Left forelimb (tissue), 1 donor: ENCODE data around the gene CENPA.
"Not testable (repeated sequence)": the region's sequence is repeated elsewhere in the genome, so short reads cannot be mapped to it uniquely, and the experiment has no call there.

Experiments used
- DNase-seq: peaks from one replicate; pipeline ENCODE4 v3.0.0-alpha.2; 2018; ENCODE audit warnings: low spot score

Gene CENPA

GRCh38 chr2:26792720-26793119 is 6.9 kb downstream of the CENPA start:
- DNase-seq = no peak

GRCh38 chr2:26793518-26793917 is 7.7 kb downstream of the CENPA start:
- DNase-seq = no peak

GRCh38 chr2:26795135-26795534 is 9.3 kb downstream of the CENPA start:
- DNase-seq = not testable (repeated sequence)

GRCh38 chr2:26801328-26801727 is 15.5 kb downstream of the CENPA start:
- no peak for DNase-seq

GRCh38 chr2:26801796-26802195 is 15.9 kb downstream of the CENPA start:
- no peak for DNase-seq

- DNase-seq = no peak
Observed at GRCh38 chr2:26805241-26805676, 19.4 kb downstream of the CENPA start.

GRCh38 chr2:26807788-26808460 is 22.1 kb downstream of the CENPA start:
- DNase-seq = no peak

GRCh38 chr2:26809211-26809610 is 23.4 kb downstream of the CENPA start:
- DNase-seq = no peak

GRCh38 chr2:26809876-26810577 is 24.2 kb downstream of the CENPA start:
- DNase-seq = no peak

- no peak for DNase-seq
Observed at GRCh38 chr2:26811261-26811660, 25.4 kb downstream of the CENPA start.

- no peak for DNase-seq
Observed at GRCh38 chr2:26811791-26812694, 26.2 kb downstream of the CENPA start.

GRCh38 chr2:26812731-26813130 is 26.9 kb downstream of the CENPA start:
- no peak for DNase-seq

GRCh38 chr2:26814072-26814765 is 28.4 kb downstream of the CENPA start:
- not testable (repeated sequence) for DNase-seq

- no peak for DNase-seq
Observed at GRCh38 chr2:26816893-26817292, 31.0 kb downstream of the CENPA start.

GRCh38 chr2:26818255-26818654 is 32.4 kb downstream of the CENPA start:
- no peak for DNase-seq

- no peak for DNase-seq
Observed at GRCh38 chr2:26818972-26819371, 33.1 kb downstream of the CENPA start.

GRCh38 chr2:26820932-26821331 is 35.1 kb downstream of the CENPA start:
- DNase-seq = no peak

- no peak for DNase-seq
Observed at GRCh38 chr2:26822877-26823276, 37.0 kb downstream of the CENPA start.

- no peak for DNase-seq
Observed at GRCh38 chr2:26838121-26838906, 52.5 kb downstream of the CENPA start.

- DNase-seq = no peak
Observed at GRCh38 chr2:26840937-26841610, 55.2 kb downstream of the CENPA start.

- no peak for DNase-seq
Observed at GRCh38 chr2:26843041-26843440, 57.2 kb downstream of the CENPA start.
